OCI-LY7 (cell line): Measurements from ENCODE around the gene MOCS3. TPM values are rescaled to one million over a fixed set of nuclear protein-coding genes. Genes with fewer than 3 reads are reported as not detected.

Source experiments
- Bru-seq: library from RNA; stranded (reverse); fragments of 400-500 nt; gene quantifications from one replicate; lab custom pipeline; 2021; lab: Mats Ljungman, UMichigan
- BruChase-seq, 2 experiments: library from RNA; stranded (reverse); fragments of 400-500 nt; gene quantifications; one replicate each; lab custom pipeline; 2021; lab: Mats Ljungman, UMichigan
- BruUV-seq: library from RNA; stranded (reverse); fragments of 400-500 nt; replicated peaks from 2 replicates; lab custom pipeline; 2021; lab: Mats Ljungman, UMichigan
- CTCF ChIA-PET: fragments of 300-600 bp; sonication (Branson Sonifier 250); formaldehyde crosslinking; loops from one replicate; lab custom pipeline; 2022; ENCODE audit warnings: antibody characterized with exemption; ENCODE audit not compliant: unreplicated experiment; lab: Charles Lee
- POLR2A ChIA-PET: fragments of 300-600 bp; sonication (Branson Sonifier 250); formaldehyde crosslinking; loops from one replicate; lab custom pipeline; 2022; ENCODE audit warnings: antibody characterized with exemption; lab: Charles Lee
- DNase-seq: peaks from one replicate; pipeline ENCODE4 v3.0.0-alpha.2; 2015; ENCODE audit warnings: low spot score
- H2AFZ ChIP-seq: fragments of 200-600 bp; sonication (generic), shearing (Covaris generic); 2 replicates; pipeline ENCODE4 v1.6.1; 2014; ENCODE audit warnings: mild to moderate bottlenecking, antibody characterized with exemption, low read length, moderate library complexity
- H3K27ac ChIP-seq: fragments of 200-600 bp; sonication (generic); 2 replicates; pipeline ENCODE4 v1.5.1; 2014; ENCODE audit warnings: mixed run types, low read depth, mild to moderate bottlenecking, moderate library complexity, low read length, inconsistent platforms; ENCODE audit not compliant: poor library complexity, severe bottlenecking
- H3K36me3 ChIP-seq: fragments of 200-600 bp; sonication (generic); 2 replicates; pipeline ENCODE4 v1.6.1; 2014; ENCODE audit warnings: mild to moderate bottlenecking, antibody characterized with exemption, low read length, moderate library complexity, mixed read lengths; ENCODE audit not compliant: insufficient read depth
- H3K4me1 ChIP-seq: fragments of 200-600 bp; sonication (generic); 2 replicates; pipeline ENCODE4 v1.5.1; 2014; ENCODE audit warnings: mild to moderate bottlenecking, low read length; ENCODE audit not compliant: insufficient read depth, poor library complexity, severe bottlenecking
- H3K4me2 ChIP-seq: fragments of 200-600 bp; sonication (generic); 2 replicates; pipeline ENCODE4 v1.6.1; 2014; ENCODE audit warnings: mild to moderate bottlenecking, low read length
- H3K4me3 ChIP-seq: fragments of 200-600 bp; sonication (generic); 2 replicates; pipeline ENCODE4 v1.5.1; 2014; ENCODE audit warnings: mild to moderate bottlenecking, low read depth, low read length; ENCODE audit not compliant: poor library complexity, severe bottlenecking
- H3K79me2 ChIP-seq: fragments of 200-600 bp; sonication (generic); 2 replicates; pipeline ENCODE4 v1.6.1; 2016; ENCODE audit warnings: low read depth, mild to moderate bottlenecking, low read length, moderate library complexity, mixed read lengths; ENCODE audit not compliant: insufficient read depth
- H3K9me2 ChIP-seq: fragments of 200-600 bp; sonication (generic); 2 replicates; pipeline ENCODE4 v1.6.1; 2016; ENCODE audit warnings: mild to moderate bottlenecking, low read length, mixed read lengths; ENCODE audit not compliant: insufficient read depth
- H3K9me3 ChIP-seq: fragments of 200-600 bp; sonication (generic); 2 replicates; pipeline ENCODE4 v1.6.1; 2014; ENCODE audit warnings: mild to moderate bottlenecking, mixed run types, low read length, mixed read lengths
- H4K20me1 ChIP-seq: fragments of 200-600 bp; sonication (generic); 2 replicates; pipeline ENCODE4 v1.6.1; 2014; ENCODE audit warnings: mild to moderate bottlenecking, antibody characterized with exemption, low read length, moderate library complexity, mixed read lengths; ENCODE audit not compliant: insufficient read depth
- EZH2phosphoT487 ChIP-seq: fragments of 200-600 bp; sonication (generic); IDR thresholded peaks from 2 replicates; pipeline ENCODE4 v1.6.1; 2018; ENCODE audit warnings: low read depth, borderline replicate concordance, mild to moderate bottlenecking, mixed run types, antibody characterized with exemption, low read length, moderate library complexity, mixed read lengths
- intact Hi-C: fragments of 100-400 bp; cut with micrococcal nuclease; formaldehyde crosslinking; loops from one replicate; pipeline ENCODE4 v1.10.0; 2022; ENCODE audit not compliant: unreplicated experiment
- long read RNA-seq: library from polyadenylated mRNA; stranded (forward); transcript quantifications from one replicate; pipeline ENCODE4 v2.0.0, GENCODE V29; 2022
- total RNA-seq, 2 experiments: library from RNA; depleted of rRNA in 1 of 2; stranded (reverse); fragments of >200 nt in 1 of 2; shearing (Covaris generic) in 1 of 2; gene quantifications; 2 replicates each; pipeline ENCODE4 v1.2.3, GENCODE V29; 2014 to 2022
- TF ChIP-seq, protein P1 (sequence below): fragments of 200-600 bp; sonication (generic); conservative IDR thresholded peaks from 2 replicates; pipeline ENCODE4 v1.5.1; 2014; ENCODE audit warnings: mild to moderate bottlenecking, antibody characterized with exemption, low read length, moderate library complexity, mixed read lengths

Gene MOCS3, protein sequence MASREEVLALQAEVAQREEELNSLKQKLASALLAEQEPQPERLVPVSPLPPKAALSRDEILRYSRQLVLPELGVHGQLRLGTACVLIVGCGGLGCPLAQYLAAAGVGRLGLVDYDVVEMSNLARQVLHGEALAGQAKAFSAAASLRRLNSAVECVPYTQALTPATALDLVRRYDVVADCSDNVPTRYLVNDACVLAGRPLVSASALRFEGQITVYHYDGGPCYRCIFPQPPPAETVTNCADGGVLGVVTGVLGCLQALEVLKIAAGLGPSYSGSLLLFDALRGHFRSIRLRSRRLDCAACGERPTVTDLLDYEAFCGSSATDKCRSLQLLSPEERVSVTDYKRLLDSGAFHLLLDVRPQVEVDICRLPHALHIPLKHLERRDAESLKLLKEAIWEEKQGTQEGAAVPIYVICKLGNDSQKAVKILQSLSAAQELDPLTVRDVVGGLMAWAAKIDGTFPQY
- total RNA-seq (2014; rRNA removed; shearing (Covaris generic)) (4.8 and 7.7 TPM in 2 replicates), total RNA-seq (2022) (5.6 and 5.8 TPM in 2 replicates), Bru-seq, nascent RNA (percentile 74 among the genes with signal in this experiment), BruChase-seq, experiment 1, labeled RNA remaining after a 6-hour chase (percentile 56 among the genes with signal in this experiment), BruChase-seq, experiment 2, labeled RNA remaining after a 2-hour chase (percentile 73 among the genes with signal in this experiment)
- long read RNA-seq, full-length matches to known transcripts = 21 of 21 reads
- long read RNA-seq, partial matches to known transcripts = 0 of 21 reads
- long read RNA-seq, other reads (novel, unspliced or antisense) = 0 of 21 reads

DNA sequence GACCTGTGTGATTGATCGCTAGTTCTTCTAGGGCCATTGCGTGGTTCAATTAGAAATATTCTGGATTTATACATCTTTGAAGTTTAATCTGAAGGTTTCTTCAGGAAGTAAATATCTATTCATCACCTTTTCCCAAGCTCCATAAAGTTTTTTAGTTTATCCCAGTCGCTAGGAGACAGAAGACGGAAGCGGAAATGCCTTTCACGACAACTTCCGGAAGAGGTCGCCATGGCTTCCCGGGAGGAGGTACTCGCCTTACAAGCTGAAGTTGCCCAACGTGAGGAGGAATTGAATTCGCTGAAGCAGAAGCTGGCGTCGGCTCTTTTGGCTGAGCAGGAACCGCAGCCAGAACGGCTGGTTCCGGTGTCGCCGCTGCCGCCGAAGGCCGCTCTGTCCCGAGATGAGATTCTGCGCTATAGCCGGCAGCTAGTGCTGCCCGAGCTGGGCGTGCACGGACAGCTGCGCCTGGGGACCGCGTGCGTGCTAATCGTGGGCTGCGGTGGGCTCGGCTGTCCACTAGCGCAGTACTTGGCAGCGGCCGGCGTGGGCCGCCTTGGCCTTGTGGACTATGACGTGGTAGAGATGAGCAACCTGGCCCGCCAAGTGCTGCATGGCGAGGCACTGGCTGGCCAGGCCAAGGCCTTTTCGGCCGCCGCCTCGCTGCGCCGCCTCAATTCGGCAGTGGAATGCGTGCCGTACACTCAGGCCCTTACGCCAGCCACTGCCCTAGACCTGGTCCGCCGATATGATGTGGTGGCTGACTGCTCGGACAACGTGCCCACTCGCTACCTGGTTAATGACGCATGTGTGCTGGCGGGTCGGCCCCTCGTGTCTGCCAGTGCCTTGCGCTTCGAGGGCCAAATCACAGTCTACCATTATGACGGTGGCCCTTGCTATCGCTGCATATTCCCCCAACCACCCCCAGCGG, at the start of gene MOCS3:
Gene MOCS3, plus strand, starts transcription at position 204 of the 928 bp plus-strand sequence. Its CDS starts 25 bp downstream, at position 229.
- TF ChIP-seq, protein P1, sequence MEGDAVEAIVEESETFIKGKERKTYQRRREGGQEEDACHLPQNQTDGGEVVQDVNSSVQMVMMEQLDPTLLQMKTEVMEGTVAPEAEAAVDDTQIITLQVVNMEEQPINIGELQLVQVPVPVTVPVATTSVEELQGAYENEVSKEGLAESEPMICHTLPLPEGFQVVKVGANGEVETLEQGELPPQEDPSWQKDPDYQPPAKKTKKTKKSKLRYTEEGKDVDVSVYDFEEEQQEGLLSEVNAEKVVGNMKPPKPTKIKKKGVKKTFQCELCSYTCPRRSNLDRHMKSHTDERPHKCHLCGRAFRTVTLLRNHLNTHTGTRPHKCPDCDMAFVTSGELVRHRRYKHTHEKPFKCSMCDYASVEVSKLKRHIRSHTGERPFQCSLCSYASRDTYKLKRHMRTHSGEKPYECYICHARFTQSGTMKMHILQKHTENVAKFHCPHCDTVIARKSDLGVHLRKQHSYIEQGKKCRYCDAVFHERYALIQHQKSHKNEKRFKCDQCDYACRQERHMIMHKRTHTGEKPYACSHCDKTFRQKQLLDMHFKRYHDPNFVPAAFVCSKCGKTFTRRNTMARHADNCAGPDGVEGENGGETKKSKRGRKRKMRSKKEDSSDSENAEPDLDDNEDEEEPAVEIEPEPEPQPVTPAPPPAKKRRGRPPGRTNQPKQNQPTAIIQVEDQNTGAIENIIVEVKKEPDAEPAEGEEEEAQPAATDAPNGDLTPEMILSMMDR = no peak
- TF ChIP-seq EZH2phosphoT487 = no peak
- CTCF ChIA-PET = interaction anchor here (1.7 kb wide), 1 partner anchor 30 kb away, joined by 5 read pairs; no protein-coding TSS in a partner anchor

DNA sequence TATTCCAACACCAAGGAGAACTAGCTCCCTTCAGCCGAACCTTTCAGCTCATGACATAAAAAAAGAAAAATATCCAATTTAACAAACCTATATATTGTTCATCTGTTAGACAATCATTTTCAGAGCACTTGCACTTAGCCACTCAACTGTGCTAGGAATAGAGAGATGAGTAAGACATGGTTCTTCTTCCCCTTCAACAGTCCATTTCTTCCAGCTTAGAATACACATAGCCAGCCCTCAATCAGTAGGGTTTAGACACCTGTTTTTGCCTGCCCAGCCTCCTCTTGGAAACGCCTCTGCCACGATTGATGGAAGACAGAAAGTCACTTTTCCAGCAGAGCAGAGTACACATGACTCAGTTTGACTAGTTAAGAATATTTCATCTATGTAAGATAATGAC, 49.2 kb upstream of the MOCS3 start:
- intact Hi-C loops = no loop called here
- peaks cover 24% of the 10 kb centered on the region for H3K4me1 ChIP-seq
- DNase-seq = no peak
- H3K27ac ChIP-seq = no peak overlapping the region
- no TSS peak for BruUV-seq
- no peak overlapping the region for H2AFZ ChIP-seq
- H3K4me3 ChIP-seq = no peak overlapping the region
- H3K4me2 ChIP-seq = no peak overlapping the region
- no peaks in the 10 kb centered on the region; the same call in 1 of the 2 replicates for H3K9me3 ChIP-seq
- peaks cover 100% of the 10 kb centered on the region for H3K79me2 ChIP-seq
- ChIA-PET POLR2A (interaction anchor here (0.6 to 1.4 kb wide), 5 partner anchors 12 to 178 kb away, joined by 3 to 6 read pairs (median 3); partner anchors contain the start of gene ADNP), CTCF (interaction anchor here (1.3 kb wide), 1 partner anchor 20 kb away, joined by 3 read pairs; no protein-coding TSS in a partner anchor)
- H4K20me1 ChIP-seq = peaks cover 73% of the 10 kb centered on the region
- TF ChIP-seq, protein P1 = no peak
- TF ChIP-seq EZH2phosphoT487 = no peak
- H3K9me2 ChIP-seq = no peaks in the 10 kb centered on the region
- peaks cover 94% of the 10 kb centered on the region for H3K36me3 ChIP-seq

More for the DNA sequence above, at the start of gene MOCS3:
- Histone ChIP-seq H4K20me1 (peaks cover 39% of the 10 kb centered on the region), H3K79me2 (peaks cover 69% of the 10 kb centered on the region), H3K9me3 (no peaks in the 10 kb centered on the region), H3K4me3 (peak within 1 kb of the TSS; percentile 100), H2AFZ (peak within 1 kb of the TSS; percentile 85), H3K4me1 (peaks cover 44% of the 10 kb centered on the region), H3K27ac (peak within 1 kb of the TSS; percentile 64), H3K9me2 (no peaks in the 10 kb centered on the region), H3K36me3 (peaks cover 49% of the 10 kb centered on the region), H3K4me2 (peak within 1 kb of the TSS; percentile 99)
- peak; percentile 96 for DNase-seq
- TSS peak; percentile 78 for BruUV-seq
- POLR2A ChIA-PET = interaction anchor here (0.6 to 1.3 kb wide), 6 partner anchors 9 to 421 kb away, joined by 4 to 5 read pairs (median 4); no protein-coding TSS in a partner anchor
- intact Hi-C loops = loop anchor here (1.0 to 2.0 kb wide), 2 partner anchors 28 to 228 kb away; partner anchors contain the start of genes ADNP and PARD6B
